HG02763 (cell line): ENCODE results near the gene CARD11.
"Not testable (repeated sequence)": the region's sequence is repeated elsewhere in the genome, so short reads cannot be mapped to it uniquely, and the experiment has no call there.

ENCODE experiments used
- ATAC-seq: cut with Tn5 transposase; IDR thresholded peaks from one replicate; pipeline ENCODE4 v1.9.1; 2021; ENCODE audit warnings: mild to moderate bottlenecking, moderate library complexity; ENCODE audit not compliant: unreplicated experiment

Gene CARD11

GRCh38 chr7:3021825-3022224 lies 21.8 kb downstream of the CARD11 start:
- ATAC-seq: no peak

GRCh38 chr7:3021224-3021623 lies 22.4 kb downstream of the CARD11 start:
- not testable (repeated sequence) for ATAC-seq

- no peak for ATAC-seq
Observed at GRCh38 chr7:3020416-3020815, 23.3 kb downstream of the CARD11 start.

GRCh38 chr7:3019801-3020200 lies 23.9 kb downstream of the CARD11 start:
- ATAC-seq: no peak

GRCh38 chr7:3013975-3014792 lies 29.5 kb downstream of the CARD11 start:
- ATAC-seq: no peak

- no peak for ATAC-seq
Observed at GRCh38 chr7:3011211-3011852, 32.3 kb downstream of the CARD11 start.

GRCh38 chr7:3010161-3010560 lies 33.5 kb downstream of the CARD11 start:
- no peak for ATAC-seq

GRCh38 chr7:3009086-3009485 lies 34.6 kb downstream of the CARD11 start:
- no peak for ATAC-seq

GRCh38 chr7:3008386-3008785 lies 35.3 kb downstream of the CARD11 start:
- no peak for ATAC-seq

- no peak for ATAC-seq
Observed at GRCh38 chr7:3007696-3008095, 36.0 kb downstream of the CARD11 start.

- ATAC-seq: no peak
Observed at GRCh38 chr7:3005257-3005656, 38.4 kb downstream of the CARD11 start.

GRCh38 chr7:3003936-3004335 lies 39.7 kb downstream of the CARD11 start:
- no peak for ATAC-seq

- no peak for ATAC-seq
Observed at GRCh38 chr7:3002631-3003030, 41.0 kb downstream of the CARD11 start.

GRCh38 chr7:3000566-3000965 lies 43.1 kb downstream of the CARD11 start:
- ATAC-seq: no peak

- no peak for ATAC-seq
Observed at GRCh38 chr7:2999078-2999500, 44.6 kb downstream of the CARD11 start.

- no peak for ATAC-seq
Observed at GRCh38 chr7:2997014-2997413, 46.7 kb downstream of the CARD11 start.

GRCh38 chr7:2996141-2996540 lies 47.5 kb downstream of the CARD11 start:
- no peak for ATAC-seq

GRCh38 chr7:2993868-2994267 lies 49.8 kb downstream of the CARD11 start:
- ATAC-seq: no peak

GRCh38 chr7:2993396-2993795 lies 50.3 kb downstream of the CARD11 start:
- ATAC-seq: no peak

GRCh38 chr7:2990949-2991470 lies 52.7 kb downstream of the CARD11 start:
- ATAC-seq: no peak

GRCh38 chr7:2986561-2986960 lies 57.1 kb downstream of the CARD11 start:
- ATAC-seq: no peak

- no peak for ATAC-seq
Observed at GRCh38 chr7:2985866-2986265, 57.8 kb downstream of the CARD11 start.
